Bronchial epithelial cell (primary cell): ENCODE data around the gene RO60. TPM values are rescaled to one million over a fixed set of nuclear protein-coding genes. Genes with fewer than 3 reads are reported as not detected.
"Not testable (repeated sequence)": the region's sequence is repeated elsewhere in the genome, so short reads cannot be mapped to it uniquely, and the experiment has no call there.

Experiments used
- DNase-seq: peaks from one replicate; pipeline ENCODE4 v3.0.0-alpha.2; 2010; ENCODE audit warnings: low read depth
- FAIRE-seq: peaks from 2 replicates; lab custom pipeline; 2011; peaks lifted over from hg19 to GRCh38; lab: Jason Lieb, UNC
- H3K27me3 ChIP-seq: 2 replicates; pipeline ENCODE4 v1.5.1; 2011; ENCODE audit warnings: low read length; ENCODE audit not compliant: control insufficient read depth, insufficient read depth
- H3K36me3 ChIP-seq: 2 replicates; pipeline ENCODE4 v1.5.1; 2011; ENCODE audit warnings: low read length; ENCODE audit not compliant: control insufficient read depth, insufficient read depth
- H3K4me3 ChIP-seq: 2 replicates; pipeline ENCODE4 v1.5.1; 2011; ENCODE audit warnings: mild to moderate bottlenecking, low read depth, low read length, control low read depth
- total RNA-seq: library from RNA; depleted of rRNA; stranded (reverse); fragments of >200 nt; gene quantifications from 2 replicates; pipeline ENCODE4 v1.2.1, GENCODE V29; 2014
- TF ChIP-seq, protein P1 (sequence below): IDR thresholded peaks from 2 replicates; pipeline ENCODE4 v1.5.1; 2011; ENCODE audit warnings: mild to moderate bottlenecking, moderate library complexity, low read length, control low read depth, inconsistent platforms; ENCODE audit not compliant: insufficient read depth, severe bottlenecking

Gene RO60
- total RNA-seq, 1 donor from 2014 or later = 109 TPM

DNA sequence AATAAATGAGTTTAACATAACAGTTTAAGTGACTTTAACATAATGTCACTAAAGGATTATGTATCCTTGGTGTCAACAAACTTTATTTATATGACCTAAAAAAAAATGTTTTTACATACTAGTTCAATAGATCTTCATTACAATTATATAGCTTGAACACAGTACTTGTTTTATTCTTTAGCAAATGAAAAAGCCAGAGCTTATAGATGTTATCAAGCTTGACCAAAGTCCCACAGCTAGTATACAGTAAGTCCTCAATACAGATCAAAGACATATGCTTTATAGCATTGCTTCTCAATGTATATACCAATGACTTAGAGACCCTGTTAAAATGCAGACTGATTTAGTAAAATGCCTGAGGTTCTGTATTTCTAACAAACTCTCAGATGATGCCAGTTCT is 42.6 kb upstream of the RO60 start:
- Histone ChIP-seq H3K36me3 (peaks cover 2% of the 10 kb centered on the region), H3K27me3 (no peaks in the 10 kb centered on the region), H3K4me3 (no peak overlapping the region)
- no peak for FAIRE-seq
- TF ChIP-seq, protein P1, sequence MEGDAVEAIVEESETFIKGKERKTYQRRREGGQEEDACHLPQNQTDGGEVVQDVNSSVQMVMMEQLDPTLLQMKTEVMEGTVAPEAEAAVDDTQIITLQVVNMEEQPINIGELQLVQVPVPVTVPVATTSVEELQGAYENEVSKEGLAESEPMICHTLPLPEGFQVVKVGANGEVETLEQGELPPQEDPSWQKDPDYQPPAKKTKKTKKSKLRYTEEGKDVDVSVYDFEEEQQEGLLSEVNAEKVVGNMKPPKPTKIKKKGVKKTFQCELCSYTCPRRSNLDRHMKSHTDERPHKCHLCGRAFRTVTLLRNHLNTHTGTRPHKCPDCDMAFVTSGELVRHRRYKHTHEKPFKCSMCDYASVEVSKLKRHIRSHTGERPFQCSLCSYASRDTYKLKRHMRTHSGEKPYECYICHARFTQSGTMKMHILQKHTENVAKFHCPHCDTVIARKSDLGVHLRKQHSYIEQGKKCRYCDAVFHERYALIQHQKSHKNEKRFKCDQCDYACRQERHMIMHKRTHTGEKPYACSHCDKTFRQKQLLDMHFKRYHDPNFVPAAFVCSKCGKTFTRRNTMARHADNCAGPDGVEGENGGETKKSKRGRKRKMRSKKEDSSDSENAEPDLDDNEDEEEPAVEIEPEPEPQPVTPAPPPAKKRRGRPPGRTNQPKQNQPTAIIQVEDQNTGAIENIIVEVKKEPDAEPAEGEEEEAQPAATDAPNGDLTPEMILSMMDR = no peak
- no peak for DNase-seq

DNA sequence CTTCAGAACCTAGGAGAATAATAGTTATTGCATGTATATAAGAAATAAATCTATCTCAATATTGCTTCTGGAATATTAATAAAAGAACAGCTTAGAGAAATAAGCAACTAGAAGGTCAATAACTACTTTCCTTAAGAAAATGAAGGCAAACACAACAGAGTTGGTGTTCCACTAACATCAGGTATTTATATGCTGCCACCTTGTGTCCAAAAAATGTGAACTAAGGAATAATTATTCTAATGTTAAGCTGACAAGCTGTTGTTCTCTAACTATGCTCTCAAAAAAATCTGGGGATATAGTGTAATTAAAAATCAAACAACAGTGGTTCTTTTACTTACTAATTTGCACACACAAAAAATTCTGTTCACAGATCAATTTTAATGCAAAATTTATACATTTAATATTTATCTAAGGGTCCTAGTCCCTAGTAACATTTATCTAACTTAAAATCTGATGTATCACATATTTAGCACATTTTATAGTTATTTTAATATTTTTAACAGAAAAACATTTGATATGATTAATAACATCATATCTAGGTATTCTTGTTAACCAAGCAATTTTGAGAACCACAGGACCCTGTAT is 39.9 kb upstream of the RO60 start:
- FAIRE-seq = no peak
- DNase-seq = peak; percentile 58

DNA sequence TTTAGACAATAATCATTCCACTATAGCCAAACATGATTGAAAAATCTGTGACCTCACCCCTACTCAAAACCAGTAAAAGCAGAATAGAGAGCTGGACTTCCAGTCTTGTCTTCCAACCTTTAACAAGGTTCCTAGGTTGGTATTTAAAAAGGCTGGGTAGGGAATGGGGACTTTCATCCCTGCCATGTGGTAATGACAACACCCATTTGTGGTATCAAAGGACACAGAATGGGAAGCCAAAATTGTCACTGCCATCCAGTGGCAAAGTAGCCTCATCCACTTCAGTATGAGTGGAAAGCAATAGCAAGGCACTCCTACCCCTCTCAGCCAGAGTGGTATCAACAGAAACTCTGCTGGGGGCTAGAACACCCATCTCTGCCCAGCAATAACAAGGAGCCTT is 34.2 kb upstream of the RO60 start:
- TF ChIP-seq, protein P1 = no peak
- no peak for FAIRE-seq
- H3K36me3 ChIP-seq = no peaks in the 10 kb centered on the region
- DNase-seq = no peak
- H3K4me3 ChIP-seq = no peak overlapping the region
- H3K27me3 ChIP-seq = no peaks in the 10 kb centered on the region

More for the DNA sequence above, 39.9 kb upstream of the RO60 start:
- H3K36me3 ChIP-seq = peaks cover 2% of the 10 kb centered on the region
- TF ChIP-seq, protein P1 = peak; percentile 28
- H3K4me3 ChIP-seq = no peak overlapping the region
- H3K27me3 ChIP-seq = no peaks in the 10 kb centered on the region

DNA sequence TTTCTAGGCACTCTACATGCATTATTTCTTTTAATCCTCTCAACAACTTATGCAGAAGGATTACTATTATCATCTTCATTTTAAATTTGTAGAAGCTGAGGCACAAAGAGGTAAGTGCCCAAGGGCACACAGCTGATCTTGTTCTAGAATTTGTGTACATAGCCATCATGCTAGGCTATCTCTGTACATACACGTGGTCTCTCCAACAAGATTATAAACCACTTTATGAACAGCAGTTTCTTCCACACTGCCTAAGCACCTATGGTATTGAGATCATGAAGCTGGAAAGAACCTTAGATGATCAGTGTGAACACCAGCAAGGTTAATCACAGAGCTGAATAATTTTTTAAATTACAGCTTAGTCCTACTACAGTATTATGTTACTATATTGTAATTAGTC is 29.1 kb upstream of the RO60 start:
- H3K27me3 ChIP-seq = no peaks in the 10 kb centered on the region
- FAIRE-seq = no peak
- TF ChIP-seq, protein P1 = no peak

DNA sequence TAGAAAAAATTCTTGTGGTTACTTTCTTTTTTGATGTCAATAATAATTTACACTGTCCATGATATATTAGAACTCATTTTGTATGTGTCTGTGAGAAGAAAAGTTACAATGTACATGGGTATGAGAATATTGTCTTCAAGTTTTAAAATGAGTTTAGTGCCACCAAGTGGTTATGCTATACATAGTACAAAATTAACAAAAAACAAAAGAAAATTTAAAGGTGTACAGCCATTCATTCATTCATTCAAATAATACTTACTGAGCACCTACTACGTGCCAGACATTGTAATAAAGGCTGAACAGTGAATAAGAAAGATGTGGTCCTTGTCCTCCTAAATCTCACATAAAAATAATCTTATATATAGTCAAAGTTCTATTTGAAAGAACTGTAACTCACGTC is 28.0 kb upstream of the RO60 start:
- no peak for FAIRE-seq
- H3K36me3 ChIP-seq = no peaks in the 10 kb centered on the region
- TF ChIP-seq, protein P1 = no peak
- peak; percentile 20 for DNase-seq
- no peaks in the 10 kb centered on the region for H3K27me3 ChIP-seq
- no peak overlapping the region for H3K4me3 ChIP-seq

More for the DNA sequence above, 29.1 kb upstream of the RO60 start:
- no peak for DNase-seq
- Histone ChIP-seq H3K4me3 (no peak overlapping the region), H3K36me3 (no peaks in the 10 kb centered on the region)

DNA sequence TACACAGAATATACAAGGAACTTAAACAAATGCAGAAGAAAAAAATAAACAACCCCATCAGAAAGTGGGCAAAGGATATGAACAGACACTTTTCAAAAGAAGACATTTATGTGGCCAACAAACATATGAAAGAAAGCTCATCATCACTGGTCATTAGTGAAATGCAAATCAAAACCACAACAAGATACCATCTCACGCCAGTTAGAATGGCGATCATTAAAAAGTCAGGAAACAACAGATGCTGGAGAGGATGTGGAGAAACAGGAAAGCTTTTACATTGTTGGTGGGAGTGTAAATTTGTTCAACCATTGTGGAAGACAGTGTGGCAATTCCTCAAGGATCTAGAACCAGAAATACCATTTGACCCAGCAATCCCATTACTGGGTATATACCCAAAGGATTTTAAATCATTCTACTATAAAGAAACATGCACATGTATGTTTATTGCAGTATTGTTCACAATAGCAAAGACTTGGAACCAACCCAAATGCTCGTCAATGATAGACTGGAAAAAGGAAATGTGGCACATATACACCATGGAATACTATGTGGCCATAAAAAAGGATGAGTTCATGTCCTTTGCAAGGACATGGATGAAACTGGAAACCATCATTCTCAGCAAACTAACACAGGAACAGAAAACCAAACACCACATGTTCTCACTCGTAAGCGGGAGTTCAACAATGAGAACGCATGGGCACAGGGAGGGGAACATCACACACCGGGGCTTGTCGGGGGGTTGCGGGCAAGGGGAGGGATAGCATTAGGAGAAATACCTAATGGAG is 26.6 kb upstream of the RO60 start:
- not testable (repeated sequence) for DNase-seq, H3K36me3 ChIP-seq, H3K27me3 ChIP-seq, FAIRE-seq, H3K4me3 ChIP-seq
